Common myeloid progenitor, CD34-positive (primary cell): ENCODE measurements around the gene BOD1L2.

Source experiments
- CTCF ChIA-PET: fragments of 350-600 bp; sonication (Branson Sonifier 250); formaldehyde crosslinking; loops from one replicate; lab custom pipeline; 2021; ENCODE audit warnings: antibody characterized with exemption; lab: Charles Lee
- POLR2A ChIA-PET: fragments of 350-600 bp; sonication (Branson Sonifier 250); formaldehyde crosslinking; loops from one replicate; lab custom pipeline; 2021; ENCODE audit warnings: antibody characterized with exemption; lab: Charles Lee
- DNase-seq, 3 donors: peaks; one replicate each; pipeline versions ENCODE4 v3.0.0 to v3.0.0-alpha.2; 2013
- H3K27ac ChIP-seq, 2 experiments: 1 replicate in 1 of 2; 2 replicates in 1 of 2; pipeline ENCODE4 v1.7.0; 2013; ENCODE audit warnings: inconsistent platforms in 2 of 2, low read length in 2 of 2, mild to moderate bottlenecking in 2 of 2, low read depth in 1 of 2, moderate library complexity in 1 of 2; ENCODE audit not compliant: severe bottlenecking in 2 of 2, insufficient read depth in 1 of 2, poor library complexity in 1 of 2
- H3K27me3 ChIP-seq, 5 experiments: replicated peaks in 2 of 5; 1 replicate in 3 of 5; 2 replicates in 2 of 5; pipeline versions ENCODE4 v1.6.1 to v1.7.0; 2013; ENCODE audit warnings: low read length in 4 of 5, mild to moderate bottlenecking in 2 of 5, moderate library complexity in 2 of 5, inconsistent platforms in 1 of 5; ENCODE audit not compliant: insufficient read depth in 5 of 5, control insufficient read depth in 4 of 5
- H3K36me3 ChIP-seq, 4 experiments: 1 replicate in 2 of 4; 2 replicates in 2 of 4; pipeline versions ENCODE4 v1.6.1 to v1.7.0; 2013; ENCODE audit warnings: low read length in 3 of 4, control low read depth in 1 of 4, mild to moderate bottlenecking in 1 of 4; ENCODE audit not compliant: control insufficient read depth in 4 of 4, insufficient read depth in 4 of 4
- H3K4me1 ChIP-seq, 4 experiments: 1 replicate in 3 of 4; 2 replicates in 1 of 4; pipeline versions ENCODE4 v1.6.1 to v1.7.1; 2013; ENCODE audit warnings: low read length in 3 of 4, mild to moderate bottlenecking in 3 of 4, control low read depth in 1 of 4, inconsistent platforms in 1 of 4, moderate library complexity in 1 of 4; ENCODE audit not compliant: control insufficient read depth in 4 of 4, insufficient read depth in 4 of 4; ENCODE audit errors: control extremely low read depth in 1 of 4
- H3K4me3 ChIP-seq, 7 experiments: 1 replicate in 4 of 7; 2 replicates in 3 of 7; pipeline versions ENCODE4 v1.5.1 to v1.7.0; 2013; ENCODE audit warnings: mild to moderate bottlenecking in 7 of 7, low read length in 6 of 7, moderate library complexity in 6 of 7, inconsistent platforms in 2 of 7, low read depth in 2 of 7, control low read depth in 1 of 7; ENCODE audit not compliant: insufficient read depth in 4 of 7, control insufficient read depth in 1 of 7; ENCODE audit errors: extremely low read depth in 1 of 7
- H3K9me3 ChIP-seq, 5 experiments: 1 replicate in 4 of 5; 2 replicates in 1 of 5; pipeline versions ENCODE4 v1.6.1 to v1.7.1; 2013; ENCODE audit warnings: low read length in 4 of 5, mild to moderate bottlenecking in 2 of 5, inconsistent platforms in 1 of 5, low read depth in 1 of 5, moderate library complexity in 1 of 5; ENCODE audit not compliant: control insufficient read depth in 4 of 5, insufficient read depth in 2 of 5; ENCODE audit errors: control extremely low read depth in 1 of 5
- WGBS: methylation state at CpG from one replicate; pipeline ENCODE4 v1.1.5; 2013; ENCODE audit not compliant: insufficient coverage; 5-methylcytosine and 5-hydroxymethylcytosine counted together

The BOD1L2 gene

DNA sequence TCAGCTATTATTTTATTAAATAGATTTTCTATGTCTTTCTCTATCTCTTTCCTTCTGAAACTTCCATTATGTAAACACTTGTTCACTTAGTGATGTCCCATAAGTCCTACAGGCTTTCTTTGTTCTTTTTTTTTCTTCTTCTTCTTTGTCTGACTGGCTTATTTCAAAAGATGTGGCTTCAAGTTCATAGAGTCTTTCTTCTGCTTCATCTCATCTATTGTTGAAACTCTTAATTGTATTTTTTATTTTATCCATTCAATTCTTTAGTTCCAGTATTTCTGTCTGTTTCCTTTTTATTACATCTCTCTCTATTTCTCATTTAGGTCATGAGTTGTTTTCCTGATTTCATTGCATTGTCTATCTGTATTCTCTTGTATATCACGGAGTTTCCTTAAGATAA lies 38.5 kb downstream of the BOD1L2 start:
- POLR2A ChIA-PET, result no interaction called here
- Histone ChIP-seq H3K9me3 (peaks cover 5 to 29% (median 8%) of the 10 kb centered on the region in 5 experiments), H3K4me3 (no peak overlapping the region), H3K27me3 (peaks cover 0 to 9% (median 0%) of the 10 kb centered on the region in 5 experiments), H3K4me1 (no peaks in the 10 kb centered on the region), H3K36me3 (no peaks in the 10 kb centered on the region), H3K27ac (no peak overlapping the region)
- CTCF ChIA-PET, result no interaction called here
- no CpG with 5 or more reads among the region's 1 CpG for WGBS
- no peak for DNase-seq

DNA sequence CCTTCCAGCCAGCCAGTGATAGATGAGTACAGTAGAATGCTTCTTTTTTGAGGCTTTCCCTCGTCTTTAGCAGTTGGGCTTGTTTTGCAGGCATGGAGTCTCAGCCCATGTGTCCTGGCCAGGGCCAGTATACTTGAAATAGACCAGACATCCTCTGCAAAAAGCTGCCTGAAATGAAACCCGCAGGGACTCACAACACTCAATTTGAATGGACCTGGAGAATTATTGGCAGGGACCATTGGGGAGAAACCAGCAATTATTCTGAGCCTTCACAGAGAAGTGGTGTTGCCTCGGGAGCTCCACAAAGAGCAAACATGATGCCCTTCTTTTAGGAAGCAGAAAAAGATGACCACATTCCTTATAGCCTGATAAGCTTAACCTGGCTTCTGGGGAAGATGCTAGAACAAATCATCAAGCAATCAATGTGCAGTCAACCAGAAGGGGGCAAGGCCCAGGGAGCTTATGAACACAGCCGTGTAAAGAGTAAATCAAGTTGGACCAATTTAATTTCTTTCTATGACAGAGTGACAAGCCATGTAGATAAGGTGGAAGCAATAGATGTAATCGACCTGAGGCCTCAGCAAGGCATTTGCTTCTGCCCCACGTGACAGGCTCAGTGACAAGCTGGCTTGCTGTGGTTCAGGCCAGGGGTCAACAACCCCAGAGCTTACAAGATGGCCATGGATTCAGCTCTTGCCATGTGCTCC lies 42.1 kb downstream of the BOD1L2 start:
- no peak for DNase-seq
- ChIA-PET POLR2A (no interaction called here), CTCF (no interaction called here)
- H3K27ac ChIP-seq, result no peak overlapping the region
- H3K9me3 ChIP-seq, result peaks cover 5 to 23% (median 8%) of the 10 kb centered on the region in 5 experiments
- H3K36me3 ChIP-seq, result no peaks in the 10 kb centered on the region
- no peaks in the 10 kb centered on the region for H3K4me1 ChIP-seq
- H3K27me3 ChIP-seq, result peaks cover 0 to 14% (median 0%) of the 10 kb centered on the region in 5 experiments
- 89% methylated on average over 5 of the region's 6 CpGs for WGBS
- no peak overlapping the region for H3K4me3 ChIP-seq

DNA sequence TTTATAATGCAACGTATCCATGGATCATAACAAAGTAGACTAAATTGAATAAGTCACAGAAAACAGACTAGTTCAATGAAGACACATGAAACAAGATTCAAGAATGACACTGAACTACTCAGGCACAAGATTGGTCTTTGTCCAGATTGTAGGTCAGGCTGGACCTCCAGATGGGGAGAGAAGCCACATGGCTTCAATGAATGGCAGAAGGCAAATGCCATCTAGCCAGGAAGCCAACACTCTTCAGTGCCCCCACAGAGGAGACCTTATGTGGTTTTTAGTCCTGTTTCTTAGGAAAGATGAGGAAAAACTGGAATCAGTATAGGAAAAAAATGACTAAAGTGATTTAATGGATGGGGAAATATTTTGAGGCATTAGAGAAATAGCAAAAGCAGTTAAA lies 43.1 kb downstream of the BOD1L2 start:
- Histone ChIP-seq H3K27ac (no peak overlapping the region), H3K4me3 (no peak overlapping the region), H3K36me3 (no peaks in the 10 kb centered on the region), H3K27me3 (peaks cover 0 to 14% (median 1%) of the 10 kb centered on the region in 5 experiments), H3K9me3 (peaks cover 3 to 17% (median 8%) of the 10 kb centered on the region in 5 experiments), H3K4me1 (no peaks in the 10 kb centered on the region)
- no CpG with 5 or more reads among the region's 1 CpG for WGBS
- ChIA-PET CTCF (no interaction called here), POLR2A (no interaction called here)
- DNase-seq, result no peak

GRCh38 chr18:57194070-57194469 lies 47.2 kb downstream of the BOD1L2 start:
- no peaks in the 10 kb centered on the region for H3K4me1 ChIP-seq
- POLR2A ChIA-PET, result no interaction called here
- CTCF ChIA-PET, result no interaction called here
- no peak for DNase-seq
- 64% methylated on average over 2 of the region's 3 CpGs for WGBS
- peaks cover 0 to 7% (median 2%) of the 10 kb centered on the region in 5 experiments for H3K27me3 ChIP-seq
- no peak overlapping the region for H3K27ac ChIP-seq
- peaks cover 0 to 3% (median 0%) of the 10 kb centered on the region in 5 experiments for H3K9me3 ChIP-seq
- H3K4me3 ChIP-seq, result no peak overlapping the region
- H3K36me3 ChIP-seq, result no peaks in the 10 kb centered on the region

DNA sequence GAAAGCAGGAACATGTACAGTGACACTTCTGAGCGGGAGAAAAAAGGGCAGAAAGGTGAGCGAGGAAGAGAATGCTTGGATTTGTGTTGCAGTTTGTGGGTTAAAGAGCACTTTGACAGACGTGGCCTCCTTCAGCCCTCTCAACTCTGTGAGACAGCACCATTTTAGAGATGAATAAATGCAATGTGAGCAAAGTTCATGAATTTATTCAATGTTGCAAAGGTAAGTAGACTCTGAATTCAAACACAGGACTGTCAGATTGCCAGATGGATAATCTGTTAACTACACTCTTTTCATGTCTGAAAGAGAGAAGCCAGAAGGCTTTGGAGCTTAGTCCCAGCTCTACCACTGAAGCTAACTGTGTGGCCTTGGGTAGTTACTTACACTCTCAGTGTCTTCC lies 47.7 kb downstream of the BOD1L2 start:
- 74% methylated on average over 3 of the region's 3 CpGs for WGBS
- POLR2A ChIA-PET, result no interaction called here

GRCh38 chr18:57195341-57195740 lies 48.5 kb downstream of the BOD1L2 start:
- POLR2A ChIA-PET, result no interaction called here

More for the DNA sequence above, 47.7 kb downstream of the BOD1L2 start:
- CTCF ChIA-PET, result no interaction called here
- Histone ChIP-seq H3K4me3 (no peak overlapping the region), H3K4me1 (no peaks in the 10 kb centered on the region), H3K36me3 (no peaks in the 10 kb centered on the region), H3K27me3 (peaks cover 0 to 5% (median 2%) of the 10 kb centered on the region in 5 experiments), H3K9me3 (peaks cover 0 to 3% (median 0%) of the 10 kb centered on the region in 5 experiments), H3K27ac (no peak overlapping the region)
- DNase-seq, result no peak

GRCh38 chr18:57197261-57197660 lies 50.4 kb downstream of the BOD1L2 start:
- Histone ChIP-seq H3K4me3 (no peak overlapping the region), H3K27ac (no peak overlapping the region), H3K4me1 (no peaks in the 10 kb centered on the region), H3K9me3 (no peaks in the 10 kb centered on the region), H3K27me3 (peaks cover 0 to 5% (median 2%) of the 10 kb centered on the region in 5 experiments), H3K36me3 (no peaks in the 10 kb centered on the region)
- ChIA-PET CTCF (interaction anchor here (0.8 kb wide), 1 partner anchor 14 kb away, joined by 3 read pairs; no protein-coding TSS in a partner anchor), POLR2A (no interaction called here)
- WGBS, result no CpG with 5 or more reads among the region's 1 CpG
- no peak for DNase-seq

More at GRCh38 chr18:57195341-57195740, 48.5 kb downstream of the BOD1L2 start:
- Histone ChIP-seq H3K36me3 (no peaks in the 10 kb centered on the region), H3K27ac (no peak overlapping the region), H3K4me3 (no peak overlapping the region), H3K4me1 (no peaks in the 10 kb centered on the region), H3K9me3 (peaks cover 0 to 3% (median 0%) of the 10 kb centered on the region in 5 experiments), H3K27me3 (peaks cover 0 to 5% (median 2%) of the 10 kb centered on the region in 5 experiments)
- CTCF ChIA-PET, result no interaction called here
- DNase-seq, result no peak
- WGBS, result 100% methylated on average over 1 of the region's 1 CpG
